Activated CD4-positive, alpha-beta T cell treated with anti-CD3 and anti-CD28 coated beads, Interleukin-2, amount 10 ng/mL, durations not matched to agents 24 days and 14 days (primary cell): ENCODE data around the gene DPEP2NB. TPM values are rescaled to one million over a fixed set of nuclear protein-coding genes. Genes with fewer than 3 reads are reported as not detected.

ENCODE experiments used
- DNase-seq: peaks from one replicate; pipeline ENCODE4 v3.0.0; 2022
- H3K27ac Mint-ChIP-seq: one replicate; pipeline ENCODE4 v1.8.0; 2022; ENCODE audit warnings: mild to moderate bottlenecking, mixed read lengths
- H3K27me3 Mint-ChIP-seq: one replicate; pipeline ENCODE4 v1.8.0; 2022; ENCODE audit warnings: mixed read lengths
- H3K36me3 Mint-ChIP-seq: one replicate; pipeline ENCODE4 v1.8.0; 2022; ENCODE audit warnings: low read depth, mild to moderate bottlenecking, mixed read lengths
- H3K4me1 Mint-ChIP-seq: one replicate; pipeline ENCODE4 v1.8.0; 2021; ENCODE audit warnings: mixed read lengths
- H3K4me3 Mint-ChIP-seq: one replicate; pipeline ENCODE4 v1.8.0; 2022; ENCODE audit warnings: mild to moderate bottlenecking, moderate library complexity, mixed read lengths
- H3K9me3 Mint-ChIP-seq: one replicate; pipeline ENCODE4 v1.8.0; 2021; ENCODE audit warnings: mixed read lengths
- intact Hi-C: fragments of 100-400 bp; cut with micrococcal nuclease; formaldehyde crosslinking; loops from one replicate; pipeline ENCODE4 v1.15.1; 2023
- total RNA-seq: library from RNA; stranded (reverse); gene quantifications from 2 replicates; pipeline ENCODE4 v1.2.3, GENCODE V29; 2022

The DPEP2NB gene
- total RNA-seq, 1 donor from 2014 or later: not detected

- Mint-ChIP-seq H3K4me3 (peak within 1 kb of the TSS; percentile 97), H3K9me3 (no peaks in the 10 kb centered on the region), H3K36me3 (no peaks in the 10 kb centered on the region), H3K27ac (peak within 1 kb of the TSS; percentile 95), H3K4me1 (peaks cover 24% of the 10 kb centered on the region), H3K27me3 (peaks cover 2% of the 10 kb centered on the region)
- intact Hi-C loops: loop anchor here (1.0 to 2.0 kb wide), 6 partner anchors 16 to 162 kb away; partner anchors contain the start of genes DDX28, DUS2, PSKH1 and RANBP10
- peak; percentile 98 for DNase-seq
These were observed 47.1 kb downstream of the DPEP2NB start, which contains the start of gene SLC12A4 for GRCh38 chr16:67968400-67969253. Gene SLC12A4 (minus strand): TSS chr16:67968637. CDS start chr16:67968553, 84 bp downstream.

GRCh38 chr16:67967958-67968399 is 47.7 kb downstream of the DPEP2NB start:
- H3K4me3 Mint-ChIP-seq: peak overlapping the region; percentile 97

GRCh38 chr16:67967183-67967957 is 48.3 kb downstream of the DPEP2NB start:
- peak overlapping the region; percentile 97 for H3K4me3 Mint-ChIP-seq
- DNase-seq: peak; percentile 71
- no peaks in the 10 kb centered on the region for H3K27me3 Mint-ChIP-seq
- peaks cover 24% of the 10 kb centered on the region for H3K4me1 Mint-ChIP-seq
- H3K27ac Mint-ChIP-seq: peak overlapping the region; percentile 95
- no peaks in the 10 kb centered on the region for H3K9me3 Mint-ChIP-seq
- intact Hi-C loops: no loop called here
- peaks cover 3% of the 10 kb centered on the region for H3K36me3 Mint-ChIP-seq

More at GRCh38 chr16:67967958-67968399, 47.7 kb downstream of the DPEP2NB start:
- H3K27ac Mint-ChIP-seq: peak overlapping the region; percentile 95
- H3K9me3 Mint-ChIP-seq: no peaks in the 10 kb centered on the region
- peaks cover 2% of the 10 kb centered on the region for H3K27me3 Mint-ChIP-seq
- no peaks in the 10 kb centered on the region for H3K36me3 Mint-ChIP-seq
- H3K4me1 Mint-ChIP-seq: peaks cover 24% of the 10 kb centered on the region
- DNase-seq: peak; percentile 87
- intact Hi-C loops: loop anchor here (1.0 to 2.0 kb wide), 6 partner anchors 17 to 162 kb away; partner anchors contain the start of genes DDX28, DUS2, PSKH1 and RANBP10

GRCh38 chr16:67966549-67967182 is 49.0 kb downstream of the DPEP2NB start:
- peak overlapping the region; percentile 97 for H3K4me3 Mint-ChIP-seq
- intact Hi-C loops: no loop called here
- H3K27ac Mint-ChIP-seq: peak overlapping the region; percentile 95
- no peak for DNase-seq
- no peaks in the 10 kb centered on the region for H3K27me3 Mint-ChIP-seq
- no peaks in the 10 kb centered on the region for H3K9me3 Mint-ChIP-seq
- H3K4me1 Mint-ChIP-seq: peaks cover 24% of the 10 kb centered on the region
- H3K36me3 Mint-ChIP-seq: peaks cover 9% of the 10 kb centered on the region

GRCh38 chr16:67965668-67966548 is 49.8 kb downstream of the DPEP2NB start:
- H3K4me3 Mint-ChIP-seq: no peak overlapping the region
- DNase-seq: no peak
- intact Hi-C loops: no loop called here
- H3K27ac Mint-ChIP-seq: peak overlapping the region; percentile 41
- H3K4me1 Mint-ChIP-seq: peaks cover 24% of the 10 kb centered on the region
- no peaks in the 10 kb centered on the region for H3K9me3 Mint-ChIP-seq
- H3K36me3 Mint-ChIP-seq: peaks cover 16% of the 10 kb centered on the region
- no peaks in the 10 kb centered on the region for H3K27me3 Mint-ChIP-seq

- no peak for DNase-seq
- Mint-ChIP-seq H3K4me1 (peaks cover 21% of the 10 kb centered on the region), H3K9me3 (no peaks in the 10 kb centered on the region), H3K4me3 (no peak overlapping the region), H3K36me3 (peaks cover 19% of the 10 kb centered on the region), H3K27me3 (no peaks in the 10 kb centered on the region), H3K27ac (no peak overlapping the region)
- intact Hi-C loops: no loop called here
These were observed 51.1 kb downstream of the DPEP2NB start for GRCh38 chr16:67964477-67965131.

GRCh38 chr16:67963662-67964321 is 51.9 kb downstream of the DPEP2NB start:
- Mint-ChIP-seq H3K27me3 (no peaks in the 10 kb centered on the region), H3K4me3 (no peak overlapping the region), H3K9me3 (no peaks in the 10 kb centered on the region), H3K27ac (no peak overlapping the region), H3K36me3 (peaks cover 19% of the 10 kb centered on the region), H3K4me1 (peaks cover 18% of the 10 kb centered on the region)
- no peak for DNase-seq
- intact Hi-C loops: no loop called here

Other genes with a start within 250 kb of the DPEP2NB start
- gene RANBP10, start 209.4 kb downstream of the DPEP2NB start, total RNA-seq: 18.2 and 18.6 TPM in 2 replicates
- 0.65 and 0.80 TPM in 2 replicates for gene TSNAXIP1, start 209.0 kb downstream of the DPEP2NB start, total RNA-seq
- gene THAP11, start 173.6 kb downstream of the DPEP2NB start, total RNA-seq: 46.4 and 48.7 TPM in 2 replicates
- gene NUTF2, start 169.0 kb downstream of the DPEP2NB start, total RNA-seq: 184 and 188 TPM in 2 replicates
- gene CENPT, start 168.2 kb downstream of the DPEP2NB start, total RNA-seq: 37.0 and 44.5 TPM in 2 replicates
- gene EDC4, start 142.9 kb downstream of the DPEP2NB start, total RNA-seq: 112 and 122 TPM in 2 replicates
- 0.63 TPM in 1 of 2 replicates, not detected in the other for gene NRN1L, start 131.0 kb downstream of the DPEP2NB start, total RNA-seq
- 14.4 and 16.3 TPM in 2 replicates for gene PSKH1, start 122.7 kb downstream of the DPEP2NB start, total RNA-seq
- 6.0 and 6.5 TPM in 2 replicates for gene CTRL, start 84.0 kb downstream of the DPEP2NB start, total RNA-seq
- 211 and 214 TPM in 2 replicates for gene PSMB10, start 79.1 kb downstream of the DPEP2NB start, total RNA-seq
- 16.5 and 18.2 TPM in 2 replicates for gene LCAT, start 71.8 kb downstream of the DPEP2NB start, total RNA-seq
- 40.6 and 44.7 TPM in 2 replicates for gene SLC12A4, start 47.3 kb downstream of the DPEP2NB start, total RNA-seq
- gene DPEP3, start 35.4 kb downstream of the DPEP2NB start, total RNA-seq: not detected in 2 replicates
- 1.7 and 2.3 TPM in 2 replicates for gene DPEP2, start 16.4 kb downstream of the DPEP2NB start, total RNA-seq
- gene DDX28, start 7.3 kb upstream of the DPEP2NB start, total RNA-seq: 23.9 and 26.1 TPM in 2 replicates
- 35.3 and 42.6 TPM in 2 replicates for gene DUS2, start 7.4 kb upstream of the DPEP2NB start, total RNA-seq
- 143 and 146 TPM in 2 replicates for gene NFATC3, start 69.5 kb upstream of the DPEP2NB start, total RNA-seq
- 0.07 and 0.09 TPM in 2 replicates for gene ESRP2, start 220.2 kb upstream of the DPEP2NB start, total RNA-seq
- 7.2 and 8.4 TPM in 2 replicates for gene PLA2G15, start 229.5 kb upstream of the DPEP2NB start, total RNA-seq
- gene SLC7A6, start 248.6 kb upstream of the DPEP2NB start, total RNA-seq: 103 and 106 TPM in 2 replicates